ENCODE results near the gene EMC9.
"Not testable (repeated sequence)": the region's sequence is repeated elsewhere in the genome, so short reads cannot be mapped to it uniquely, and the experiment has no call there.

Gene EMC9

GRCh38 chr14:24108336-24108874 lies 33.0 kb downstream of the EMC9 start:
- DNase-seq (ENCODE audit: low read depth) = no peak
- no peak for TF ChIP-seq CTCF (IDR thresholded peaks at IDR 0.05; ENCODE audit: control insufficient read depth, extremely low read depth, insufficient read depth)
- H3K4me3 ChIP-seq (ENCODE audit: low read depth, low read length) = no peak overlapping the region

- no peak for DNase-seq (ENCODE audit: low read depth)
- H3K4me3 ChIP-seq (ENCODE audit: low read depth, low read length) = no peak overlapping the region
- no peak for TF ChIP-seq CTCF (IDR thresholded peaks at IDR 0.05; ENCODE audit: control insufficient read depth, extremely low read depth, insufficient read depth)
These were observed 34.6 kb downstream of the EMC9 start for GRCh38 chr14:24106672-24107271.

GRCh38 chr14:24105609-24106239 lies 35.7 kb downstream of the EMC9 start:
- not testable (repeated sequence) for H3K4me3 ChIP-seq (ENCODE audit: low read depth, low read length); DNase-seq (ENCODE audit: low read depth)

- no peak for TF ChIP-seq CTCF (IDR thresholded peaks at IDR 0.05; ENCODE audit: control insufficient read depth, extremely low read depth, insufficient read depth)
- DNase-seq (ENCODE audit: low read depth) = no peak
- H3K4me3 ChIP-seq (ENCODE audit: low read depth, low read length) = no peak overlapping the region
These were observed 37.9 kb downstream of the EMC9 start for GRCh38 chr14:24103451-24103850.

- no peak for TF ChIP-seq CTCF (IDR thresholded peaks at IDR 0.05; ENCODE audit: control insufficient read depth, extremely low read depth, insufficient read depth)
- no peak for DNase-seq (ENCODE audit: low read depth)
- H3K4me3 ChIP-seq (ENCODE audit: low read depth, low read length) = no peak overlapping the region
These were observed 38.9 kb downstream of the EMC9 start for GRCh38 chr14:24102357-24103048.

GRCh38 chr14:24100982-24101494 lies 40.4 kb downstream of the EMC9 start:
- no peak for DNase-seq (ENCODE audit: low read depth)
- H3K4me3 ChIP-seq (ENCODE audit: low read depth, low read length) = no peak overlapping the region
- no peak for TF ChIP-seq CTCF (IDR thresholded peaks at IDR 0.05; ENCODE audit: control insufficient read depth, extremely low read depth, insufficient read depth)

All from LNCaP clone FGC (cell line).